A549 (cell line): ENCODE measurements around the gene UNC5C. TPM values are rescaled to one million over a fixed set of nuclear protein-coding genes. Genes with fewer than 3 reads are reported as not detected.
A peak's percentile ranks its signal among the peaks of the same experiment; 100 is the strongest.

Experiments used
- ATAC-seq, 2 experiments: fragments of 200-7000 bp in 1 of 2; fragments of >200 bp in 1 of 2; cut with Nextera tagmentation in 1 of 2; cut with Tn5 transposase in 1 of 2; 3 replicates each; pipeline versions ENCODE4 v1.8.0 to v1.9.1; 2018 to 2020; ENCODE audit warnings: mild to moderate bottlenecking in 1 of 2, moderate library complexity in 1 of 2
- CTCF ChIA-PET: fragments of 300-600 bp; sonication (Branson Sonifier 250); formaldehyde crosslinking; extraction: SDS; loops from one replicate; lab custom pipeline; 2021; ENCODE audit warnings: antibody characterized with exemption, inconsistent platforms; lab: Yijun Ruan, JAX
- POLR2A ChIA-PET: fragments of 350-600 bp; formaldehyde crosslinking; extraction: SDS; loops from one replicate; lab custom pipeline; 2021; ENCODE audit warnings: antibody characterized with exemption, inconsistent platforms; lab: Yijun Ruan, JAX
- DNase-seq, 2 experiments: peaks; one replicate each; pipeline versions ENCODE4 v3.0.0 to v3.0.0-alpha.2; 2011 to 2016; ENCODE audit warnings: low read depth in 1 of 2, low spot score in 1 of 2
- FAIRE-seq: peaks from 2 replicates; lab custom pipeline; 2011; peaks lifted over from hg19 to GRCh38; lab: Jason Lieb, UNC
- H3K27ac ChIP-seq, 2 experiments: fragments of >200 bp; sonication (Bioruptor Twin); formaldehyde crosslinking; 3 replicates each; pipeline ENCODE4 v1.5.1; 2016 to 2017
- H3K4me1 ChIP-seq: fragments of >200 bp; sonication (Bioruptor Twin); formaldehyde crosslinking; 3 replicates; pipeline ENCODE4 v1.6.1; 2016
- H3K4me2 ChIP-seq: fragments of >200 bp; sonication (Bioruptor Twin); formaldehyde crosslinking; 3 replicates; pipeline ENCODE4 v1.6.1; 2016
- H3K4me3 ChIP-seq: fragments of >200 bp; sonication (Bioruptor Twin); formaldehyde crosslinking; 3 replicates; pipeline ENCODE4 v1.5.1; 2016
- H3K9me3 ChIP-seq: fragments of >200 bp; sonication (Bioruptor Twin); formaldehyde crosslinking; 3 replicates; pipeline ENCODE4 v1.6.1; 2016
- ATOH8 ChIP-seq: fragments of 250-450 bp; sonication (Bioruptor Pico); IDR thresholded peaks from 2 replicates; pipeline ENCODE4 v1.5.0; 2020; ENCODE audit warnings: low read depth, mild to moderate bottlenecking, moderate library complexity
- CHD4 ChIP-seq: fragments of 200-600 bp; sonication (generic); IDR thresholded peaks from 2 replicates; pipeline ENCODE4 v1.6.1; 2016; ENCODE audit warnings: antibody characterized with exemption, mild to moderate bottlenecking, borderline replicate concordance
- EHF ChIP-seq: fragments of 250-450 bp; sonication (Bioruptor Pico); IDR thresholded peaks from 2 replicates; pipeline ENCODE4 v1.5.0; 2020; ENCODE audit warnings: mild to moderate bottlenecking
- EHMT2 ChIP-seq: fragments of 200-600 bp; sonication (generic); IDR thresholded peaks from 2 replicates; pipeline ENCODE4 v1.6.1; 2016; ENCODE audit warnings: antibody characterized with exemption, low read depth, mild to moderate bottlenecking, moderate library complexity
- EP300 ChIP-seq, 2 experiments: fragments of >200 bp; sonication (Bioruptor Twin); formaldehyde crosslinking; IDR thresholded peaks; 2 replicates in 1 of 2; 3 replicates in 1 of 2; pipeline ENCODE4 v1.6.1; 2016 to 2017
- FOSL2 ChIP-seq, 2 experiments: fragments of 450-650 bp in 1 of 2; fragments of >200 bp in 1 of 2; sonication (Bioruptor Twin) in 1 of 2; formaldehyde crosslinking; IDR thresholded peaks; 2 replicates each; pipeline versions ENCODE4 v1.5.0 to v1.6.1; 2016 to 2020; ENCODE audit warnings: mild to moderate bottlenecking in 1 of 2, moderate library complexity in 1 of 2
- FOXS1 ChIP-seq: fragments of 250-450 bp; sonication (Bioruptor Pico); IDR thresholded peaks from 2 replicates; pipeline ENCODE4 v1.5.0; 2020; ENCODE audit warnings: mild to moderate bottlenecking, moderate library complexity
- HMGXB4 ChIP-seq: fragments of 250-450 bp; sonication (Bioruptor Pico); IDR thresholded peaks from 2 replicates; pipeline ENCODE4 v1.5.0; 2021; ENCODE audit warnings: mild to moderate bottlenecking, moderate library complexity, borderline replicate concordance
- HOXB5 ChIP-seq: fragments of 250-450 bp; sonication (Bioruptor Pico); IDR thresholded peaks from 2 replicates; pipeline ENCODE4 v1.5.0; 2020; ENCODE audit warnings: mild to moderate bottlenecking, moderate library complexity
- KDM1A ChIP-seq: fragments of 200-600 bp; sonication (generic); IDR thresholded peaks from 2 replicates; pipeline ENCODE4 v1.6.1; 2016; ENCODE audit warnings: low read depth, mild to moderate bottlenecking
- MAFK ChIP-seq: fragments of 450-650 bp; IDR thresholded peaks from 2 replicates; pipeline ENCODE4 v1.6.1; 2014; ENCODE audit not compliant: partially characterized antibody
- MAX ChIP-seq: IDR thresholded peaks from 2 replicates; pipeline ENCODE4 v1.6.1; 2012
- NFE2L2 ChIP-seq: fragments of 150-350 bp; conservative IDR thresholded peaks from 2 replicates; pipeline ENCODE4 v1.6.1; 2014; ENCODE audit warnings: low read length
- NPAS2 ChIP-seq: fragments of 250-450 bp; sonication (Bioruptor Pico); IDR thresholded peaks from 2 replicates; pipeline ENCODE4 v1.8.0; 2022; ENCODE audit warnings: mild to moderate bottlenecking, moderate library complexity, borderline replicate concordance
- PHF8 ChIP-seq: fragments of 200-600 bp; sonication (generic); IDR thresholded peaks from 2 replicates; pipeline ENCODE4 v1.6.1; 2016; ENCODE audit warnings: low read depth, mild to moderate bottlenecking, antibody characterized with exemption, moderate library complexity, borderline replicate concordance
- POLR2AphosphoS2 ChIP-seq: conservative IDR thresholded peaks from 2 replicates; pipeline ENCODE4 v1.6.1; 2012; ENCODE audit warnings: low read length, improper control_type of control experiment, inconsistent platforms
- RCOR1 ChIP-seq: fragments of 150-350 bp; IDR thresholded peaks from 2 replicates; pipeline ENCODE4 v1.6.1; 2014; ENCODE audit warnings: antibody characterized with exemption, low read length, low read depth
- RFX5 ChIP-seq: fragments of 450-650 bp; IDR thresholded peaks from 2 replicates; pipeline ENCODE4 v1.7.1; 2014; ENCODE audit warnings: antibody characterized with exemption, mild to moderate bottlenecking, moderate library complexity
- TP53 ChIP-seq: fragments of 250-450 bp; sonication (Bioruptor Pico); IDR thresholded peaks from 2 replicates; pipeline ENCODE4 v1.5.0; 2021; ENCODE audit warnings: mild to moderate bottlenecking, moderate library complexity
- WGBS: methylation state at CpG from one replicate; pipeline ENCODE4 v1.1.6; 2017; ENCODE audit errors: missing lambda C conversion rate; 5-methylcytosine and 5-hydroxymethylcytosine counted together
- polyA plus RNA-seq, 4 experiments: library from polyadenylated mRNA; depleted of rRNA in 3 of 4; stranded (reverse); fragments of >200 nt; fragmentation: RNase III in 1 of 4; extraction: RNeasy Plus Mini Kit Qiagen cat#74134 plus additional on column Dnase treatment in 1 of 4; gene quantifications; 2 replicates in 3 of 4; 3 replicates in 1 of 4; pipeline ENCODE4 v1.2.3, GENCODE V29; 2011 to 2017

Gene UNC5C
- polyA plus RNA-seq, 2 of the 4 experiments (the other 2 are of a cell fraction), result 0.13 TPM; not detected in 1

GRCh38 chr4:95360906-95361695 is 187.7 kb downstream of the UNC5C start (continued):
- TF ChIP-seq EP300 (IDR thresholded peaks at IDR 0.05) (no peak), MAX (no peak), RCOR1 (no peak), MAFK (no peak), FOXS1 (CRISPR knock-in tag) (no peak)
- TF ChIP-seq, all 56 proteins: peak for 0

GRCh38 chr4:95360256-95360903 is 188.4 kb downstream of the UNC5C start:
- FAIRE-seq, result no peak
- peaks cover 37% of the 10 kb centered on the region; the same call in 2 of the 3 replicates for H3K4me1 ChIP-seq
- no peak for ATAC-seq
- DNase-seq, result no peak
- POLR2A ChIA-PET, result no interaction called here
- TF ChIP-seq CHD4 (no peak), EHF (CRISPR knock-in tag) (no peak), PHF8 (no peak), TP53 (CRISPR knock-in tag) (no peak), KDM1A (no peak), EP300 (IDR thresholded peaks at IDR 0.05) (no peak), HOXB5 (CRISPR knock-in tag) (no peak), NPAS2 (no peak), NFE2L2 (no peak), RFX5 (no peak), EHMT2 (no peak), HMGXB4 (no peak), POLR2AphosphoS2 (no peak), ATOH8 (CRISPR knock-in tag) (no peak), MAFK (no peak)
- TF ChIP-seq, all 56 proteins: peak for 0
- H3K9me3 ChIP-seq, result no peaks in the 10 kb centered on the region
- H3K4me3 ChIP-seq, result no peak overlapping the region
- H3K4me2 ChIP-seq, result peak overlapping the region; percentile 47
- no peak overlapping the region for H3K27ac ChIP-seq
- WGBS, result 46% methylated on average over 3 of the region's 3 CpGs
- CTCF ChIA-PET, result no interaction called here

- CTCF ChIA-PET, result no interaction called here
- 0 out of 6 replicates have a peak overlapping the region, but pooled peaks of 1 of the 2 experiments have one; percentile 28 for H3K27ac ChIP-seq
- FAIRE-seq (no peak), ATAC-seq (no peak), DNase-seq (no peak)
- POLR2A ChIA-PET, result no interaction called here
- peaks cover 35% of the 10 kb centered on the region; the same call in 2 of the 3 replicates for H3K4me1 ChIP-seq
- 0% methylated on average over 1 of the region's 1 CpG for WGBS
- TF ChIP-seq NFE2L2 (no peak), FOSL2 (IDR thresholded peaks at IDR 0.05) (peak; percentile 10; the same call in 1 of the 2 replicates), FOSL2 (CRISPR knock-in tag; IDR thresholded peaks at IDR 0.05) (no peak)
- H3K4me3 ChIP-seq, result no peak overlapping the region
- no peaks in the 10 kb centered on the region for H3K9me3 ChIP-seq
- H3K4me2 ChIP-seq, result peak overlapping the region; percentile 51
Measured at GRCh38 chr4:95358421-95358820, 190.4 kb downstream of the UNC5C start.
